G401 (cell line): ENCODE data around the gene FGA. TPM values are rescaled to one million over a fixed set of nuclear protein-coding genes. Genes with fewer than 3 reads are reported as not detected.
"Not testable (repeated sequence)": the region's sequence is repeated elsewhere in the genome, so short reads cannot be mapped to it uniquely, and the experiment has no call there.

ENCODE experiments used
- DNase-seq: peaks from one replicate; pipeline ENCODE4 v3.0.0-alpha.2; 2015; ENCODE audit warnings: low spot score
- in situ Hi-C: cut with HindIII; loops from 2 replicates; pipeline ENCODE4 v1.10.0; 2016; ENCODE audit warnings: low sequenced_read_pairs, mixed read lengths
- total RNA-seq: library from RNA; depleted of rRNA; stranded (reverse); fragments of >200 nt; shearing (Covaris generic); gene quantifications from 2 replicates; pipeline ENCODE4 v1.2.3, GENCODE V29; 2014

FGA gene
- total RNA-seq, 1 experiment from 2014 or later, result not detected

DNA sequence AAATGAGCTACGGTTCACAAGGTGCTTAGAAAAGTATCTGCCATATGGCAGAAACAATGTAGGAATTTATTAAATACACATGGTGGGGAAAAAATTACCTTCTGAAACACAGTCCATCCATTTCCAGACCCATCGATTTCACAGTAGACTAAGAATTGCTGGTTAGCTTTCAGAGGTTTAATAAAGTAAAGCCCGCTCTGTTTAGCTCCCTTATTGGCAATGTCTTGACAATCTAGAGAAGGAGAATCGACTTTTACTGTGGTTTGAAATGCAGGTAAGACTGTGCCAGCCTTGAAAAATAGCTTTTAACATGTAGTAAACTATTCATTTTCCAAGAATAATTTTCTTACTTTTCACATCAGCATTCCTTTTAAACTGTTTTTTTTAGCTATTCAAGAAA, 19.0 kb upstream of the FGA start:
- in situ Hi-C loops, result no loop called here
- no peak for DNase-seq

- in situ Hi-C loops, result no loop called here
- no peak for DNase-seq
Measured at GRCh38 chr4:154608361-154609252, 18.1 kb upstream of the FGA start.

DNA sequence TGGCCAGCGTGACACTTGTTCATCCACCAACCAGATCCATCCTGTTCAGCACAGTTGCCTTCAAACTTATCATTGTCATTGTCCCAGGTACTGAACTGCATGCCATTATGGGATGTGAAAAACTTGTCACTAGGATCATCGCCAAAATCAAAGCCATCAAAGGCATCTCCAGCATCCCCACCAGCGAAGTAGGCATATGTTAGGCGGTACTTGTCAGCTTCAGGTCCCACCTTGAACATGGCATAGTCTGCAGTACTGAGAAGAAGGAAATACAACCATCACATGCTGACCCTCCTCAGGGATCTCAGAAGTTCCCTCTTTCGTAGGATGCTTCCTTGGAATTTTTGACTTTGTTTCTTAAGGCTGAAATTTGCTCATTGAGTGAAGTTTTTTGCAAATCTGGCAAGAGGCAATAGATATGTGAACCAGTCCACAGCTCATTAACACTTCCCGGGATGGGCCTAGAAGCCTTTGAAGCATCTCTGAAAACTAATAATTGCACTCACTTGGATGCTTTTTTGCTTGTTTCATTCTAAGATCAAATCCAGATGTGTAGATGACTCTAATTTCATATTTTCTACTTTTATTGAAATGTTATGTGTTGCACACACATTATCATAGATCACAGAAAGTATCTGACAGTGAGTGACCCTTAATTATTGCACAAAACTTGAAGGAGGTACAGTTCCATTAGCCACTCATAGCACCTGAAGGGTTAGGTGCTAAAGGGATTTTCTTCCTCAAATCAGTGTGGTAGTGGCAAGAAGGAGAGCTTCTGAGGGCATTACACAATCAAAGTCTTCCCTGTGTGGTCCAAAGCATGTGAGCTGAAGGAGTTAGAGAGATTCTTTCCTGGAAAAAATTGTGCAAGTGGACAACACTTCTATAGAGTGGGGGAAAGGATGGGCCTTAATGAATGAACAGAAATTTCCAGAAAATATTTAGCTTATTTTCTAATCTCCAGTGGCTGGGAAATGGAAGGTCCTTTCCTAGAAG, 16.5 kb upstream of the FGA start:
- DNase-seq, result no peak

DNA sequence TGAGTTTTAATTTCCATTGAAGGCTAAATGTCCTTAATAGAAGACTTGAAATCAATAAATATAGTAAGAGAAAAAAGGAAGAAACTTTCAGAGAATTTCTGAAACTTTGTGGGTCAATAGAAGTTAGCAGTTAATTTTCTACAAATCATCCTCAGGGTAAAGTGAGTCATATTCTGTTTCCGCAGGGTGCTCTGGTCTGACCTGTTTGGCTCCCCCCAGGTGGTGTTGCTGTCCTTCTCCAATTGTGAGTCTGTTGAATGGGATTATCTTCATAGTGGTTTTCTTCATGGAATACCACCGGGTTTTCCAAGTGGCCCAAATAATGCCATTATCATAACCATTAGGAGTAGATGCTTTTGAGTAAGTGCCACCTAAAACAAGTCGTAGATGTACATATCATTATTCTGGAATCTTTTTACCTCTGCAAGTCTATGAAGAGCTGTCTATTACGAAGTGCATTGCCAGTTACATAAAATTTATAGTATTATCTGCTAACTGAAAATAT, 14.2 kb upstream of the FGA start:
- DNase-seq, result no peak
- in situ Hi-C loops, result no loop called here

More for the DNA sequence above, 16.5 kb upstream of the FGA start:
- in situ Hi-C loops, result no loop called here

DNA sequence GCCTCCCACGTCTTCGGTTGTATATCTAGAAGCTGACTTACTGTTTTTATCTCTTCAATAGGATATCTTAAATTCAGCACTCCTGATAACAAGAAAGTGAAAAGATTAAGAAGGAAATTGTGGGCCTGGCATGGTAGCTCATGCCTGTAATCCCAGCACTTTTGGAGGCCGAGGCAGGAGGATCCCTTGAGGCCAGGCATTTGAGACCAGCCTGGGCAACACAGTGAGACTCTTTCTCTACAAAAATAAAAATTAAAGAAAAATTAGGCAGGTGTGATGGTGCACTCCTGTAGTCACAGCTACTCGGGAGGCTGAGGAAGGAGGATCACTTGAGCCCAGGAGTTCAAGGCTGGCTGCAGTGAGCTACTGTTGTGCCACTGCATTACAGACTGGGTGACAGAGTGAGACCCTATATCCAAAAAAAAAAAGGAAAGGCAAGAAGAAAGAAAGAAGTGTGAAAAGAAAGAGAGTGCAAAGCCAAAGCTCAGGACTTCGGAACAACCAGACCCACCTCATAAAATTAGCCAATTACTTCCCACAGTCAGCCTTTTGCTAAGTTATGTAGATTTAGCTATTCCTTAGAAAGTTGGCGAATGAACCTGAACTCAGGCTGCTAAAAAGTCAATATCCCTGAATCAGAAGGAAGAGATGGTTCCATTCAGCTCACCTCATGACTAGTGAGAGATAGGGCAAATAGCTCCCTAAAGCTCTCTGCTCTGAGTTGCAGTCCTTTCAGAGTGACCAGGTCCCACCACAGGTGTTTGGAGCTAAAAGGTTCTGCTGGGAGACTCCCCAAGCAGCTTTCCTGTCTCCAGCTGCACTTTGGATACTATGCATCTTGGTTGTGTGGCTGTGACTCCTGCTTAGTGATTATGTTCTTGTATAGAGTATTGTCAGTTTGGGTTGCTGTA, 12.7 kb upstream of the FGA start:
- in situ Hi-C loops, result no loop called here
- no peak for DNase-seq

DNA sequence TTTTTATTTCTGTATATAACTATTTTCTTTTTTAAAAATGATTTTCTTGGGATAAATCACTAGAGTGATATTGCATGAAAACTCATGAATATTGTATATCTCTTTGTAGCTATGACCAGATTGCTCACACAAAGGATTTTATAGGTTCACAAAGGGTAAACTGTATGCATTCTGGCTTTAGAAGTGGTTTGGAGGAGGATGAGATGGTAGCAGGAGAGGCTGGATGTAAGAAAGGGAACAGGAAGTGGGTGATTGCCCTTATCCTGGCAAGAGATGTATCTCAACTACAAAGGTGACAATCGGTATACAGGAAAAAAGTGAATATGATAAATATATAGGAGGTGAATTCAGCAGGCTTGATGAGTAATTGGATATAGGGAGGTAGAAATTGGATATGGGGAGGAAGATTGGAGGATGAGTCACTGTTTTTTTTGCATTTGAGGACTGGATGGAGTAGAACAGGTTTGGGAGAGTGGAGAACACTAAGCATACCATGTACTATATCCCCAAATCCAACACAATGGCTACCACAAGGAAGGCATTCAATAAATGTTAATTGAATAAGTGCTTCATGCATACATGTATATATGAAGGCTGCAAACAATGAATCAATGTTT, 12.0 kb upstream of the FGA start:
- in situ Hi-C loops, result no loop called here
- no peak for DNase-seq

DNA sequence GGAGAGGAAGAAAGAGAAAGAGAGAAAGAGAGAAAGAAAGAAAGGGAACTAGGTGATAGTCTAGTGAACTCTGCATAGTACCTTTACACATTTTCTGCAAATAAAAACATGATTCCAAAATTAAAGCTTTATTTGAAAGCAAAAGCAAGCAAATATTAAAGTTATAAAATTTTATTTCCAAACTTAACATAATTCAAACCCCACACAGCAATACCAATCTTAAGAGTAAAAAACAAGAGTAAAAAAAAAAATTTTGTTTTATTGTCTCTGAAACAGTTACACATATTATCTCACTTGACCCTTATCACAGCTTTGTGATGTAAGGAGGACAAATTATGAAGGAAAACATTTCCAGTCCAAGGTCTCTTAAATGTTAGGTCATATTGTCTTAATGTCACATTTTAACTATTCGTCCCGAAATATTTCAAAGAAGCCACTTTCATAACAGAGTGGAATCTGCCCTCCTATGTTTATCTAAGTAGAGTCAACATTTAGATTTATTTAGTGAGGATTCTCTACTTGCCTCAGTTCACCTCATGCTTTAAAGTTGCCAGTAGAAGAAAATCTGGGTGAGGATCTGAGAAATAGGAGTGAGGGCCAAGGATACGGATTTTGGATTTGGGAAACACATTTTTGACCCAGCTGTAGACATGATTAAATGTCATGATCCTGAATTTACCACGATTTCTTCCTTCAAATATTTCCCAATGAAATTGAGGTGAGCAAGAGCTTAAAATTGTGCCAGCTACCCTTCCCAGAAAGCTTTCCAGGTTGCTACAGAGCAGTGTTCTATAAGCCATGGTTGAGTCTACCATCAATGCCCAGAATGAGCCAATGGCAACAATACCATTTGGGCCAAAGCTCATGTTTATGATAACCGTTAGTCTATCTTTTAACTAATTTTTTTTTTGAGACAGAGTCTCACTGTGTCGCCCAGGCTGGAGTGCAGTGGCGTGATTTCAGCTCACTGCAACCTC, 7.5 kb upstream of the FGA start:
- in situ Hi-C loops, result no loop called here
- no peak for DNase-seq

- DNase-seq, in situ Hi-C loops: not testable (repeated sequence)
Measured at GRCh38 chr4:154597281-154597680, 6.7 kb upstream of the FGA start.

DNA sequence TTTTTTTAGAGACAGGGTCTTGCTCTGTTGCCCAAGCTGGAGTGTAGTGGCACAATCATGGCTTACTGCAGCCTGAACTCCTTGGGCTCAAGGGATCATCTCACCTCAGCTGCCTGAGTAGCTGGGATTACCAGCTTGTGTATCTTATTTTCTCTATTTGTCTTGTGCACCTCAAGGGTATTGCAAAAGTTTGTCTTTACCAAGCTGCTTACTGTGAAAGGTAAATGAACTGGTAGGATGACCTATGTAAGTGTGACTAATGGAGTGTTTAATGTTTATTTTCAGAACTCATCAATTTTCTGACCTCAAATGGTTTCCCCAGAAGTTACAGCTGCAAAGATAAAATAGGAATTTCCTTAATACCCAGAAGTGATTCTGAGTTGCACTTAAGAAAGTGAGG, 5.3 kb upstream of the FGA start:
- in situ Hi-C loops, result no loop called here
- no peak for DNase-seq

DNA sequence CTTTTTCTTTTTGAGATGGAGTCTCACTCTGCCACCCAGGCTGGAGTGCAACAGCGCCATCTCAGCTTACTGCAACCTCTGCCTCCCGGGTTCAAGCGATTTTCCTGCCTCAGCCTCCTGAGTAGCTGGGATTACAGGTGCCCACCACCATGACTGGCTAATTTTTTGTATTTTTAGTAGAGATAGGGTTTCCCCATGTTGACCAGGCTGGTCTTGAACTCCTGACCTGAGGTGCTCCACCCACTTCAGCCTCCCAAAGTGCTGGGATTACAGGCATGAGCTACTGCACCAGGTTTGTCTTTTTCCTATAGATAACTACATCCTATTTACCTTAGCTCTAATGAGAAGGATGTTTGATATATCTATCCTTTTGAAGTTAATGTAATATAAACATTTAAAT, 3.8 kb upstream of the FGA start:
- DNase-seq, in situ Hi-C loops: not testable (repeated sequence)

- no peak for DNase-seq
- in situ Hi-C loops, result no loop called here
Measured at GRCh38 chr4:154593868-154594267, 3.3 kb upstream of the FGA start.

DNA sequence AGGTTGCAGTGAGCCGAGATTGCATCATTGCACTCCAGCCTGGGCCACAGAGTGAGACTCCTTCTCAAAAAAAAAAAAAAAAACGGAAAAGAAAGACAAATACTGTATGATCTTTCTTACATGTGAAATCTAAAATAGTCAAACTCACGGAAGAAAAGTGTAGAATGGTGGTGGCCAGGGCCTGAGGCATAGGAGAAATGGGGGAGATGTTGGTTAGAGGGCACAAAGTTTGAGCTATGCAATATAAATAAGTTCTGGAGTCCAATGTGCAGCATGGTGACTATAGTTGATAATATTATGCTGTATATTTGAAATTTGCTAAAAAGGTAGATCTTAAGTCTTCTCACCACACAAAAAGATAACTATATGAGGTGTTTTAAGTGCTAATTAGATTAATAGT, 1.3 kb upstream of the FGA start:
- in situ Hi-C loops, result no loop called here
- DNase-seq, result no peak

- in situ Hi-C loops, result no loop called here
- no peak for DNase-seq
Measured at GRCh38 chr4:154589296-154590197, 995 bp downstream of the FGA start.

GRCh38 chr4:154588198-154588597, 2.3 kb downstream of the FGA start:
- in situ Hi-C loops, result no loop called here
- DNase-seq, result no peak

GRCh38 chr4:154586296-154587033, 4.1 kb downstream of the FGA start:
- in situ Hi-C loops, result no loop called here
- no peak for DNase-seq
